Measurements from ENCODE around the gene ROBO3. TPM values are rescaled to one million over a fixed set of nuclear protein-coding genes. Genes with fewer than 3 reads are reported as not detected.

Gene ROBO3
- total and polyA plus RNA-seq, 2 donors (not counting 3 experiments of a cell fraction or from before 2014, with no cell fraction given), result 27.1 to 65.4 TPM

- H3K9me1 ChIP-seq (replicated peaks; ENCODE audit: control insufficient read depth, extremely low read depth, insufficient read depth, low read length), result no peaks in the 10 kb centered on the region
- H2AFZ ChIP-seq (ENCODE audit: low read depth, low read length), result peak overlapping the region; percentile 44
- ChIA-PET CTCF (interaction anchor here (0.7 to 8.5 kb wide), 9 partner anchors 27 to 768 kb away, joined by 3 to 191 read pairs (median 5); partner anchors contain the start of genes MSANTD2 and ROBO3), POLR2A (no interaction called here)
- H3K4me2 ChIP-seq (ENCODE audit: insufficient read depth, low read length), result peak overlapping the region; percentile 46
- H4K20me1 ChIP-seq (replicated peaks; ENCODE audit: control insufficient read depth, extremely low read depth, insufficient read depth, low read length), result no peaks in the 10 kb centered on the region
- DNase-seq (ENCODE audit: low read depth, low spot score) (no peak), FAIRE-seq (no peak)
- peaks cover 10% of the 10 kb centered on the region for H3K4me1 ChIP-seq (ENCODE audit: control insufficient read depth, extremely low read depth, insufficient read depth, low read length)
- H3K27ac ChIP-seq (ENCODE audit: insufficient read depth, low read depth, low read length), result no peak overlapping the region
- H3K4me3 ChIP-seq (replicated peaks in 1 of 3; ENCODE audit: insufficient read depth in 1 of 3, low read depth in 1 of 3, low read length in 3 of 3), result peak overlapping the region in 1 of 3 experiments; percentile 35
- H3K9me3 ChIP-seq (replicated peaks; ENCODE audit: control insufficient read depth, insufficient read depth, low read length), result no peaks in the 10 kb centered on the region
- dilution Hi-C loops (cut with MboI; ENCODE audit: extremely low pct_ligation_motif_present, low sequenced_read_pairs) (loop anchor here (10.0 kb wide), 1 partner anchor 175 kb away; no protein-coding TSS in a partner anchor), intact Hi-C loops (cut with micrococcal nuclease) (loop anchor here (5.0 kb wide), 1 partner anchor 437 kb away; no protein-coding TSS in a partner anchor)
- TF ChIP-seq FOS (IDR thresholded peaks at IDR 0.05; ENCODE audit: borderline replicate concordance, insufficient read depth, low read length), result no peak
- TF ChIP-seq JUN (IDR thresholded peaks at IDR 0.05; ENCODE audit: borderline replicate concordance, insufficient read depth, insufficient read length, low read depth), result no peak
- no peak for TF ChIP-seq MAX (IDR thresholded peaks at IDR 0.05; ENCODE audit: insufficient read depth, insufficient read length)
- no peak for TF ChIP-seq MYC (IDR thresholded peaks at IDR 0.05; ENCODE audit: low read depth, low read length)
- TF ChIP-seq CTCF (IDR thresholded peaks at IDR 0.05; ENCODE audit: extremely low read depth in 1 of 2, insufficient read depth in 1 of 2, low read depth in 1 of 2, low read length in 2 of 2), result no peak
- TF ChIP-seq POLR2AphosphoS5 (IDR thresholded peaks at IDR 0.05; ENCODE audit: insufficient read depth, low read depth, low read length), result no peak
- peak; percentile 100 for TF ChIP-seq EZH2 (IDR thresholded peaks at IDR 0.05; ENCODE audit: borderline replicate concordance, low read depth, low read length, severe bottlenecking)
- no TSS peak for BruUV-seq (replicated peaks)
- H3K27me3 ChIP-seq (ENCODE audit: control insufficient read depth in 2 of 2, insufficient read depth in 2 of 2, low read length in 2 of 2), result peaks cover 55 to 66% of the 10 kb centered on the region in 2 experiments
- H3K79me2 ChIP-seq (ENCODE audit: control insufficient read depth, insufficient read depth, low read length), result no peaks in the 10 kb centered on the region
- H3K9ac ChIP-seq (replicated peaks; ENCODE audit: extremely low read depth, insufficient read depth, low read length), result no peak overlapping the region
- H3K36me3 ChIP-seq (ENCODE audit: control insufficient read depth in 2 of 2, extremely low read depth in 1 of 2, insufficient read depth in 2 of 2, low read length in 2 of 2), result no peaks in the 10 kb centered on the region
Measured at GRCh38 chr11:124839128-124839971, 25.9 kb upstream of the ROBO3 start.
